GM19035 (cell line): ENCODE measurements around the gene CCDC137.
"Not testable (repeated sequence)": the region's sequence is repeated elsewhere in the genome, so short reads cannot be mapped to it uniquely, and the experiment has no call there.

Experiments
- ATAC-seq: cut with Tn5 transposase; IDR thresholded peaks from one replicate; pipeline ENCODE4 v1.9.1; 2021; ENCODE audit not compliant: unreplicated experiment

CCDC137 gene

GRCh38 chr17:81650951-81651350 is 15.6 kb upstream of the CCDC137 start:
- no peak for ATAC-seq

- no peak for ATAC-seq
Observed at GRCh38 chr17:81651692-81652091, 14.8 kb upstream of the CCDC137 start.

- no peak for ATAC-seq
Observed at GRCh38 chr17:81652906-81653771, 13.4 kb upstream of the CCDC137 start.

DNA sequence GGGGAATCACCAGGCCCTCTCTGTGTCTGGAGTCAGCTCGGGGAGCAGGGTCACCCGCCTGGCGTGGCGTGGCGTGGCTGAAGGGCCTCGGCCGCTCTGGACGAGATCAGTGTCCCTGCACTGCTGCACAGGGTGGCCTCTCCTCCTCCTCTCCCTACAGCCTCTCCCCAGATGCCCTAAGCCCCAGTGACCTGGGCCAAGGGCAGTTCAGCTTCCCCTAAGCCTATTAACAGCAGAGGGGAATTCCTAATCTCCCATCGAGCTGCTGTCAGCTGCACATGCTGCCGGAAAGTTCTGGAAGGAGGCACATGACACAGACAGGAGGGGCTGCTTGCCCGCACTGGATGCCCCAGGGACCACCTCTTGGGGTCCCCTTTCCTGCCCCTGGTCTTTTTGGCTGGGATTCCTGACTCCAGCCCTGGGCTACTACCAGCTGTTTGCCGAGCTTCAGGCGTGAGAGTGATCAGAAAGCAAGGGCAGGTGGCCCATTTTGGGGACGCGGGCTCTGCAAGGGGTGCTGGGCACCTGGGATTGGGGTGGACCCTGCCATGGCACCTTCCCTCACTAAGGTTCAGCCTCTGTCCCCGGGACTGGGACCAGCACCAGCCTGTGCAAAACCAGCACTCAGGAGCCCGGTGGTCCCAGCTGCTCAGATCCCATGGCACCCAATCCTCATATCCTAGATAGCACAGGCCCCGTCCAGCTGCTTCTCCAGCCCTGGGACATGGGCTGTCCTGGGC is 11.0 kb upstream of the CCDC137 start:
- no peak for ATAC-seq

DNA sequence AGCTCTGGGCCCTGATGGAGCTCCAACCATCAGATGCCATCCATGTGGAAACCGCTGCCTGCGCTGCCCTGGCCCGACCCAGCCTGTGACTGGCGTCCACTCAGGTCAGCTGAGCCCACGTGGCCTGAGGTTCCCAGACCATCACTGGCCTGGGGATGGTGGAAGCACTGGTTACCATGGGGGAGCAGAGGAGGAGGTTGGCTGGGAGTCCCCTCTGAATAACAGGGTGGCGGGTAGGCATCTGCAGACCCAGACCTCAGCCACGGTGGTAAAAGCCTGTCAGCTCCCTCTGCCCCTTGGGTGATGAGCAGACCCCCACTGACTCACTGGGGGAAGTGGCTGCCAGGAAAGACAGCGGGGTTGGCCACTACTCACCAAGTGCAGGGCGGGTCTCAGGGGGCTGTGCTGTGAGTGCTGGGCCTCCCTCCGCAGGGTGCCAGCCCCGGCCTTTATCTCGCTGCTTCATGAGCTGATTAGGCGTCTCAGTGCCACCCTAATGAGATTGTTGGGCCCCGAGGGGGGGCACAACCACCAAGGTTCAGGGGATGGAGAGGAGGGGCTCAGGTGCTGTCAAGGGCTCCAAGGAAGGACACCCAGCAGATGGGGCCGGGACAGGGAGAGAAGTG is 10.3 kb upstream of the CCDC137 start, which contains the start of gene PDE6G:
PDE6G (minus strand) TSS at position 425 of the 626 bp plus-strand sequence. CDS start 3,237 bp downstream, outside the sequence.
- ATAC-seq, result no peak

GRCh38 chr17:81656835-81657234 is 9.7 kb upstream of the CCDC137 start:
- no peak for ATAC-seq

- ATAC-seq, result no peak
Observed at GRCh38 chr17:81659038-81659437, 7.5 kb upstream of the CCDC137 start.

GRCh38 chr17:81660441-81660840 is 6.1 kb upstream of the CCDC137 start:
- ATAC-seq, result no peak

DNA sequence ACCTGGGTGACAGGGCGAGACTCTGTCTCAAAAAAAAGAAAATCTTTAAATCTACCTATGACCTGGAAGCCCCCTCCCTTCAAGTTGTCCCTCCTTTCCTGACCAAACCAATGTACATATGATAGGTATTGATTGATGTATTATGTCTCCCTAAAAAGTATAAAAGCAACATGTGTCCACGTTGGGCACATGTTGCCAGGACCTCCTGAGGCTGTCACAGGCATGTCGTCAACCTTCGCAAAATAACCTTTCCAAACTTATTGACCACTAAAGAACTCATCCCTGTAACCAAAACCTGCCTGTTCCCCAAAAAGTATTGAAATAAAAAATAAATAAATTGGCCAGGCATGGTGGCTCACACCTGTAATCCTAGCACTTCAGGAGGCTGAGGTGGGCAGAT is 4.5 kb upstream of the CCDC137 start:
- ATAC-seq, result no peak

DNA sequence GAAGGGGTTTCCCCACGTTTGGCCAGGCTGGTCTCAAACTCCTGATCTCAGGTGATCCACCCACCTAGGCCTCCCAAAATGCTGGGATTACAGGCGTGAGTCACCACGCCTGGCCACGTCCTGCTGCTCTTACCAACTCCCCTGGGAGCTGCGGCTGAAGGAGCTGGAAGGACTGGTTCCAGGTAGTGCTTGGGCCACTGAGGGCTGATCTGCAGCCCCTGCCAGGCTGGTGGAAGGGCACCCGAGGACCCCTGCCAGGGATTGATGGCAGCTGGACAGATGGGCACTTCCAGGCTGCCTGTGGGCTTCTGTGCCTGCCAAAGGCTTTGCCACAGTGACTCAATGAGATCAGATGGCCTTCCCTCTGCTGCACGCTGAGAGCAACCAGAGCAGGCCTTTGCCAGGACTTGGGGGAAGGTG is 2.5 kb upstream of the CCDC137 start:
- no peak for ATAC-seq

- ATAC-seq, result no peak
Observed at GRCh38 chr17:81665205-81666091, 1.1 kb upstream of the CCDC137 start.

DNA sequence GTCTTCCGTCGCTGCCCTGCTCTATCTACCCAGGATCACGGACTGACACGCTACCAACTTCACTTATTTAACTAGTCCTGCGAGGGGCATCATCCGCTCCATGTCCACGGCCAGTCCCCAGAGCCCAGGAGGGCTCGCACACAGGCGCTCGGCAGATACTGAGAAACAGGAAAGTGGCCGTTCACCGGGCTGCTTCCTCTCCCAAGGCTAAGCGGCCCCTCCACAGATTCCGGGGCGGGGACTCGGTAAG is 520 bp upstream of the CCDC137 start:
- peak; percentile 22 for ATAC-seq

- no peak for ATAC-seq
Observed at GRCh38 chr17:81667754-81668153, 1.2 kb downstream of the CCDC137 start.

DNA sequence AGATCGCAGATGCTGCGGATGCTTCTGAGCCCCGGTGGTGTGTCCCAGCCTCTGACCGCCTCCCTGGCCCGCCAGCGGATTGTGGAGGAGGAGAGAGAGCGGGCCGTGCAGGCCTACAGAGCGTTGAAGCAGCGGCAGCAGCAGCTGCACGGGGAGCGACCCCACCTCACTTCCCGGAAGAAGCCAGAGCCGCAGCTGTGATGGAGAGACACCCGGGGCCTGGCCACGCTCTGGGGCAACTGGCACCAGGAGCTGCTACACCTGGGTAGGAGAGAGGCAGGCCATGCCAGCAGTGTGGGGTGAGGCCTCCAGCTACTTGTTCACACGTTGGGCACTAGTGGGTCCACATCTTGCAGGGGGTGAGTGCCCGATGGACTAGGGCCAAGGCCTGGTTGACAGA is 6.0 kb downstream of the CCDC137 start:
- ATAC-seq, result no peak

DNA sequence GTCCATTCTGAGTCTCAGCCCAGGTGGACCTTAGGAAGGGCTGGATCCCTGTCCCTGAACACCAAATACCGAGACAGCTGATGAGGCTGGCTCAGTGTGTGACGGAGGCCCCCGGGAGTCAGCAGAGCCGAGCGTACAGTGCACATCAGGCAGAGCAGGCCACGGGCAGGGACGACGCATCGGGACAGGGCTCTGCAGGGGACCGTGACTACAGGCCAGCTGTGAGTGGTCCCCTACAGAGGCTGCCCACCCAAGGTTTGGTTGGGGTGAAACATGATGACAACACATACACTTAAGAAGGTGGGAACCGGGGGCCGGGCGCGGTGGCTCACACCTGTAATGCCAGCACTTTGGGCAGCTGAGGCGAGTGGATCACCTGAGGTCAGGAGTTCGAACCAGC is 6.4 kb downstream of the CCDC137 start:
- ATAC-seq, result no peak

GRCh38 chr17:81673561-81674258 is 7.2 kb downstream of the CCDC137 start:
- ATAC-seq, result no peak

GRCh38 chr17:81675515-81676221 is 9.1 kb downstream of the CCDC137 start:
- ATAC-seq, result not testable (repeated sequence)

DNA sequence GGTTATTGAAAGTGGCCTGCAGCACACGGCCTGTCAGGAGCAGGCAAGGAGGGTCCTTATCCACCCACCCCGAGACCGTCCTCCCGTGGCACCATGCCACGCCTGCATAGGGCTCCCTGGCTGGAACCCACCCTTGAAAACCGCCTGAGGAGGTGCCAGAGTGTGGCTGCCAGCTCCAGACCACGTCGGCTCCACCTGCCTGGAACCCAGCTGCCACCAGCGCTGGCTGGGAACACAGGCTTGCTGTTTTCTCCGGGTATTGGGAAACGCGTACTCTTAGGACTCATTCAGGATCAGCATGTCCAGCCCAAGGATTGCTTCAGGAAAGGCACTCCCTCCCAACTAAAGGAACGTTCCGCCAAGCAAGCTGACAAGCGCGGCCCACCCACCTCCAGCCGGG is 10.4 kb downstream of the CCDC137 start:
- ATAC-seq, result no peak

- no peak for ATAC-seq
Observed at GRCh38 chr17:81680150-81680549, 13.6 kb downstream of the CCDC137 start.

DNA sequence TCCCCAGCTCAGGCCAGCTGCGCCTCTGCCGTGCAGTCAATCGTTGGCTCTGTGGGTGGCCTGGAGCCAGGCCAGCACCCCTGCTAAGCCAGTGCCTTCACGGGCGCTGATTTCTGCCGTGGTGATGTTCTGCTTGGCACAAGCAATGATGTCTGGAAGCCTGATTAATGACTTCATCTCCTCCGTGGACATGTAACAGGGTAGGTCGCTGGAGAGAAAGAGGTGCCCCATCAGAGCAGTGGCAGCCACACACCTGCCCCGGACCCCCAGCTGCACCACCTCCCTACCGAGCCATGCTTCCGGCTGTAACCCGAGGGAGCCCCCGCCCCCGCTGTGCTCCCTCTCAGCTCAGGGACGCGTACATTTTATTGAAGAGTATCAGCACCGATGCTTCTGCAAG is 15.1 kb downstream of the CCDC137 start:
- ATAC-seq, result no peak
